Caco-2 (cell line): ENCODE results near the gene ATXN10. TPM values are rescaled to one million over a fixed set of nuclear protein-coding genes. Genes with fewer than 3 reads are reported as not detected.

Experiments used
- BruUV-seq: library from RNA; stranded (reverse); fragments of 400-500 nt; replicated peaks from 2 replicates; lab custom pipeline; 2021; lab: Mats Ljungman, UMichigan
- CTCF ChIA-PET: fragments of 300-600 bp; sonication (Branson Sonifier 250); formaldehyde crosslinking; loops from one replicate; lab custom pipeline; 2022; ENCODE audit warnings: antibody characterized with exemption; lab: Charles Lee
- POLR2A ChIA-PET: fragments of 300-600 bp; sonication (Branson Sonifier 250); formaldehyde crosslinking; loops from one replicate; lab custom pipeline; 2022; ENCODE audit warnings: antibody characterized with exemption; lab: Charles Lee
- DNase-seq, 2 experiments: peaks; one replicate each; pipeline versions ENCODE4 v3.0.0 to v3.0.0-alpha.2; 2020 to 2022
- H3K27me3 ChIP-seq: replicated peaks from 2 replicates; pipeline ENCODE4 v1.6.0; 2011; ENCODE audit warnings: low read length; ENCODE audit not compliant: control insufficient read depth, insufficient read depth
- H3K36me3 ChIP-seq: 2 replicates; pipeline ENCODE4 v1.5.1; 2011; ENCODE audit warnings: low read length; ENCODE audit not compliant: control insufficient read depth, insufficient read depth
- H3K4me1 ChIP-seq: fragments of 250-450 bp; sonication (Bioruptor Pico); 2 replicates; pipeline ENCODE4 v1.5.1; 2020; ENCODE audit warnings: mild to moderate bottlenecking
- H3K4me3 ChIP-seq: 2 replicates; pipeline ENCODE4 v1.5.1; 2011; ENCODE audit warnings: low read depth, mild to moderate bottlenecking, control low read depth, low read length
- H3K9me3 ChIP-seq: fragments of 250-450 bp; sonication (Bioruptor Pico); 2 replicates; pipeline ENCODE4 v1.5.1; 2020; ENCODE audit warnings: mild to moderate bottlenecking, moderate library complexity
- H3K27ac Mint-ChIP-seq: one replicate; pipeline ENCODE4 v1.8.0; 2022; ENCODE audit warnings: mixed read lengths; ENCODE audit not compliant: unreplicated experiment
- H3K27me3 Mint-ChIP-seq: one replicate; pipeline ENCODE4 v1.8.0; 2022; ENCODE audit warnings: mixed read lengths; ENCODE audit not compliant: insufficient read depth, unreplicated experiment
- H3K36me3 Mint-ChIP-seq: one replicate; pipeline ENCODE4 v1.8.0; 2022; ENCODE audit warnings: mild to moderate bottlenecking, mixed read lengths; ENCODE audit not compliant: insufficient read depth, unreplicated experiment
- H3K4me1 Mint-ChIP-seq: one replicate; pipeline ENCODE4 v1.8.0; 2022; ENCODE audit warnings: low read depth, mixed read lengths; ENCODE audit not compliant: unreplicated experiment
- H3K4me3 Mint-ChIP-seq: one replicate; pipeline ENCODE4 v1.8.0; 2022; ENCODE audit warnings: mild to moderate bottlenecking, moderate library complexity, mixed read lengths; ENCODE audit not compliant: unreplicated experiment
- H3K9me3 Mint-ChIP-seq: one replicate; pipeline ENCODE4 v1.8.0; 2022; ENCODE audit warnings: mixed read lengths; ENCODE audit not compliant: unreplicated experiment
- intact Hi-C: fragments of 100-400 bp; cut with micrococcal nuclease; formaldehyde crosslinking; loops from one replicate; pipeline ENCODE4 v1.10.0; 2022; ENCODE audit not compliant: unreplicated experiment
- microRNA-seq: library from miRNA; unstranded; fragments of <30 nt; microRNA quantifications from one replicate; pipeline ENCODE4 v1.2.0, GENCODE V29; 2022
- total RNA-seq: library from RNA; stranded (reverse); gene quantifications from 2 replicates; pipeline ENCODE4 v1.2.3, GENCODE V29; 2022
- TF ChIP-seq, protein P1 (sequence below), 2 experiments: fragments of 200-600 bp in 1 of 2; IDR thresholded peaks; 1 replicate in 1 of 2; 2 replicates in 1 of 2; pipeline versions ENCODE4 v1.5.1 to v1.8.0; 2011 to 2022; ENCODE audit warnings: antibody characterized with exemption in 1 of 2, control low read depth in 1 of 2, inconsistent platforms in 1 of 2, low read depth in 1 of 2, low read length in 1 of 2, mild to moderate bottlenecking in 1 of 2, moderate library complexity in 1 of 2; ENCODE audit not compliant: insufficient read depth in 1 of 2, severe bottlenecking in 1 of 2, unreplicated experiment in 1 of 2

The ATXN10 gene
- total RNA-seq, 1 experiment from 2014 or later: 155 TPM

DNA sequence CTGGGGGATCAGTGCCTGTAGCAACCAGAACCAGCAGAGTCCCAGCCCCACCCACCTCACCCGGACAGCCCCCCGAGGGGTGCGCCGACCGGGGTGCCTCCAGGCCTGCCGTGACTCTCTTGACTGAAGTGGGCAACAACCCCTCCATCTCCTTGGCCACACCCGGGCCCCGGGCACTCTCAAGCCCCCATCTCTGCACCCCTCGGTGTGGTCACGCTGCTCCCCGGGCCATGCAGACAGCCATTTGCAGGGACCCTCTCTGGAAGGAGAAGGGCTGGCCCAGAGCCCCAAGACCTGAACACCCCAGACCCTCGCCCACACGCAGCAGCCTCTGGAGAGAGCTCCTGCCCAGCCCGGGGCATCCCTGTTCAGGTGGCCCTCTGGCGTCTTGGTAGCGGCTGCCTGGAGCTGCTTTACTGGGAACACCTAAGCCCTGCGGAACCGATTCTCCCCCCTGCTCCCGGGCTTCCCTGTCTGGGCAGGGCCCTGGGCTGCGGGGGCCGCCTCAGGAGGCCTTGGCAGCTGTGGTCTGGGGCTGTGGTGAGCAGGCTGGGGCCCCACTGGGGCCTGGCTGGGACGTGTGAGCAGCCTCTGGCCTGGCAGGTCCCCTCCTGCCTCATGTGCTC, 220.5 kb downstream of the ATXN10 start:
- Mint-ChIP-seq H3K36me3 (no peaks in the 10 kb centered on the region), H3K27me3 (no peaks in the 10 kb centered on the region), H3K27ac (no peak overlapping the region), H3K4me1 (no peaks in the 10 kb centered on the region), H3K4me3 (no peak overlapping the region), H3K9me3 (no peaks in the 10 kb centered on the region)
- ChIA-PET CTCF (no interaction called here), POLR2A (no interaction called here)
- H3K4me3 ChIP-seq: no peak overlapping the region
- no TSS peak for BruUV-seq
- no peaks in the 10 kb centered on the region for H3K27me3 ChIP-seq
- peaks cover 6% of the 10 kb centered on the region; the same call in 1 of the 2 replicates for H3K4me1 ChIP-seq
- DNase-seq: no peak
- TF ChIP-seq, protein P1, sequence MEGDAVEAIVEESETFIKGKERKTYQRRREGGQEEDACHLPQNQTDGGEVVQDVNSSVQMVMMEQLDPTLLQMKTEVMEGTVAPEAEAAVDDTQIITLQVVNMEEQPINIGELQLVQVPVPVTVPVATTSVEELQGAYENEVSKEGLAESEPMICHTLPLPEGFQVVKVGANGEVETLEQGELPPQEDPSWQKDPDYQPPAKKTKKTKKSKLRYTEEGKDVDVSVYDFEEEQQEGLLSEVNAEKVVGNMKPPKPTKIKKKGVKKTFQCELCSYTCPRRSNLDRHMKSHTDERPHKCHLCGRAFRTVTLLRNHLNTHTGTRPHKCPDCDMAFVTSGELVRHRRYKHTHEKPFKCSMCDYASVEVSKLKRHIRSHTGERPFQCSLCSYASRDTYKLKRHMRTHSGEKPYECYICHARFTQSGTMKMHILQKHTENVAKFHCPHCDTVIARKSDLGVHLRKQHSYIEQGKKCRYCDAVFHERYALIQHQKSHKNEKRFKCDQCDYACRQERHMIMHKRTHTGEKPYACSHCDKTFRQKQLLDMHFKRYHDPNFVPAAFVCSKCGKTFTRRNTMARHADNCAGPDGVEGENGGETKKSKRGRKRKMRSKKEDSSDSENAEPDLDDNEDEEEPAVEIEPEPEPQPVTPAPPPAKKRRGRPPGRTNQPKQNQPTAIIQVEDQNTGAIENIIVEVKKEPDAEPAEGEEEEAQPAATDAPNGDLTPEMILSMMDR (IDR thresholded peaks at IDR 0.05; ENCODE audit: insufficient read depth in 1 of 2, low read depth in 1 of 2, low read length in 1 of 2, severe bottlenecking in 1 of 2, unreplicated experiment in 1 of 2): no peak
- intact Hi-C loops: no loop called here
- H3K36me3 ChIP-seq: no peaks in the 10 kb centered on the region
- no peaks in the 10 kb centered on the region for H3K9me3 ChIP-seq

GRCh38 chr22:45892681-45893461, 221.2 kb downstream of the ATXN10 start:
- DNase-seq: no peak
- ChIA-PET CTCF (no interaction called here), POLR2A (no interaction called here)
- H3K4me1 Mint-ChIP-seq: no peaks in the 10 kb centered on the region
- no peak overlapping the region for H3K27ac Mint-ChIP-seq
- Histone ChIP-seq H3K27me3 (no peaks in the 10 kb centered on the region), H3K4me1 (peaks cover 6% of the 10 kb centered on the region; the same call in 1 of the 2 replicates), H3K9me3 (no peaks in the 10 kb centered on the region), H3K36me3 (no peaks in the 10 kb centered on the region), H3K4me3 (no peak overlapping the region)
- no peaks in the 10 kb centered on the region for H3K9me3 Mint-ChIP-seq
- H3K27me3 Mint-ChIP-seq: no peaks in the 10 kb centered on the region
- H3K36me3 Mint-ChIP-seq: no peaks in the 10 kb centered on the region
- BruUV-seq: no TSS peak
- no peak overlapping the region for H3K4me3 Mint-ChIP-seq
- TF ChIP-seq, protein P1 (IDR thresholded peaks at IDR 0.05; ENCODE audit: insufficient read depth in 1 of 2, low read depth in 1 of 2, low read length in 1 of 2, severe bottlenecking in 1 of 2, unreplicated experiment in 1 of 2): no peak
- intact Hi-C loops: no loop called here

DNA sequence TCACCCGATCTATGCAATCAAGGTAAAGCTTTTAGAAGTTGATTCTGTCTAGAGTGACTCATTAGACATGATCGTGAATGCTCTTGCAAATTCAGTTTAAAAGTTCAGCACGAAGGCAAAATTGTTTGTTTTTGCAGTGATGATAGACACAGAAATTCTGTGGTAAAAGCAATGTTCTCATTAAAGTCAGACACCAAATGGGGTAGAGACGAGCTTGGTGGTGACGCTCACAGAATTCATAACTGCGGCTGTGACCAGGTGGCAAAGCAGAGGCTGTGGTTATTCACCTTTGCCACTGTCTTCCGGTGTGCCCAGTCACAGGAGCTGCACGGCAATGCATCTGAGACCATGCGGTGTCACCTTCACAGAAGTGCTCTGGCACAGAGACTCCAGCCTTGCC, 221.9 kb downstream of the ATXN10 start:
- POLR2A ChIA-PET: no interaction called here

More for the DNA sequence above, 221.9 kb downstream of the ATXN10 start:
- no TSS peak for BruUV-seq
- Mint-ChIP-seq H3K36me3 (no peaks in the 10 kb centered on the region), H3K27me3 (no peaks in the 10 kb centered on the region), H3K27ac (no peak overlapping the region), H3K9me3 (no peaks in the 10 kb centered on the region), H3K4me1 (no peaks in the 10 kb centered on the region), H3K4me3 (no peak overlapping the region)
- H3K36me3 ChIP-seq: no peaks in the 10 kb centered on the region
- CTCF ChIA-PET: no interaction called here
- TF ChIP-seq, protein P1 (IDR thresholded peaks at IDR 0.05; ENCODE audit: insufficient read depth in 1 of 2, low read depth in 1 of 2, low read length in 1 of 2, severe bottlenecking in 1 of 2, unreplicated experiment in 1 of 2): no peak
- peaks cover 6% of the 10 kb centered on the region; the same call in 1 of the 2 replicates for H3K4me1 ChIP-seq
- DNase-seq: no peak
- no peaks in the 10 kb centered on the region for H3K9me3 ChIP-seq
- H3K27me3 ChIP-seq: no peaks in the 10 kb centered on the region
- no peak overlapping the region for H3K4me3 ChIP-seq
- intact Hi-C loops: no loop called here

Small RNA genes lying within 50 kb of the gene (microRNA-seq; reads per million reads assigned to microRNA genes)
- not detected for gene MIR4762

Other genes starting within 250 kb of the ATXN10 start
- gene FBLN1, start 169.0 kb upstream of the ATXN10 start, total RNA-seq: 510 and 519 TPM in 2 replicates